ENCODE data around the gene RAP2C.

GRCh38 chrX:132216806-132217202 is 2.4 kb downstream of the RAP2C start:
- TF ChIP-seq EZH2 (IDR thresholded peaks at IDR 0.05; ENCODE audit: low read depth, unreplicated experiment) (no peak), CTCF (conservative IDR thresholded peaks at IDR 0.05; ENCODE audit: low read depth in 2 of 2) (no peak), POLR2AphosphoS5 (IDR thresholded peaks at IDR 0.05; ENCODE audit: low read depth) (no peak), CREB1 (CRISPR knock-in tag; IDR thresholded peaks at IDR 0.05; ENCODE audit: low read depth) (no peak), EZH2phosphoT487 (IDR thresholded peaks at IDR 0.05; ENCODE audit: unreplicated experiment) (no peak), REST (IDR thresholded peaks at IDR 0.05; ENCODE audit: unreplicated experiment) (no peak), NANOG (IDR thresholded peaks at IDR 0.05; ENCODE audit: borderline replicate concordance) (no peak), ZNF114 (CRISPR knock-in tag; IDR thresholded peaks at IDR 0.05) (no peak), JUNB (IDR thresholded peaks at IDR 0.05; ENCODE audit: unreplicated experiment) (no peak), STAT1 (IDR thresholded peaks at IDR 0.05; ENCODE audit: unreplicated experiment) (no peak)

Data from GM23338 (cell line).